ENCODE data around the gene FARSA. TPM values are rescaled to one million over a fixed set of nuclear protein-coding genes. Genes with fewer than 3 reads are reported as not detected.

Gene FARSA
- polyA plus RNA-seq, 2 of the 4 experiments (the other 2 are of a cell fraction) = 18.1 to 58.7 TPM

GRCh38 chr19:12947702-12948611 is 14.4 kb upstream of the FARSA start (continued):
- TF ChIP-seq PBX3 (IDR thresholded peaks at IDR 0.05) (no peak), TFCP2L1 (CRISPR knock-in tag; IDR thresholded peaks at IDR 0.05) (no peak), PHF8 (IDR thresholded peaks at IDR 0.05; ENCODE audit: borderline replicate concordance, low read depth) (no peak), CBX2 (IDR thresholded peaks at IDR 0.05; ENCODE audit: borderline replicate concordance, low read depth) (no peak)

- ChIA-PET POLR2A (interaction anchor here (0.6 to 0.9 kb wide), 2 partner anchors 9 to 10 kb away, joined by 3 read pairs; partner anchors contain the start of gene CALR), CTCF (interaction anchor here (1.3 to 2.7 kb wide), 2 partner anchors 18 to 147 kb away, joined by 3 to 10 read pairs; no protein-coding TSS in a partner anchor)
- no peak for TF ChIP-seq EP300 (IDR thresholded peaks at IDR 0.05)
- TF ChIP-seq ZFP36 (IDR thresholded peaks at IDR 0.05; ENCODE audit: borderline replicate concordance, partially characterized antibody) = no peak
- TF ChIP-seq TP53 (CRISPR knock-in tag; IDR thresholded peaks at IDR 0.05) = no peak
- TF ChIP-seq HOXB13 (CRISPR knock-in tag; IDR thresholded peaks at IDR 0.05; ENCODE audit: low read depth) = no peak
- TF ChIP-seq MAX (IDR thresholded peaks at IDR 0.05) = no peak
- TF ChIP-seq HDAC2 (IDR thresholded peaks at IDR 0.05) = no peak
- TF ChIP-seq GATA3 (IDR thresholded peaks at IDR 0.05; ENCODE audit: borderline replicate concordance) = no peak
- TF ChIP-seq RFX5 (IDR thresholded peaks at IDR 0.05) = no peak
- TF ChIP-seq FOXS1 (CRISPR knock-in tag; IDR thresholded peaks at IDR 0.05) = no peak
- TF ChIP-seq HMGXB4 (CRISPR knock-in tag; IDR thresholded peaks at IDR 0.05; ENCODE audit: borderline replicate concordance) = no peak
- no peak for TF ChIP-seq POLR2A (IDR thresholded peaks at IDR 0.05; ENCODE audit: low read length)
- TF ChIP-seq JUN (IDR thresholded peaks at IDR 0.05) = no peak
- TF ChIP-seq MYC (IDR thresholded peaks at IDR 0.05; ENCODE audit: borderline replicate concordance, low read length) = no peak
- TF ChIP-seq MAZ (IDR thresholded peaks at IDR 0.05; ENCODE audit: borderline replicate concordance, low read depth, low read length) = no peak
- ATAC-seq = no peak
- Histone ChIP-seq H3K4me2 (peak overlapping the region; percentile 97), H3K27ac (peak overlapping the region; percentile 98 to 100), H3K4me3 (peak overlapping the region; percentile 95), H3K9me3 (no peaks in the 10 kb centered on the region), H3K4me1 (peaks cover 13% of the 10 kb centered on the region; the same call in 2 of the 3 replicates)
- DNase-seq (ENCODE audit: low read depth in 1 of 2, low spot score in 1 of 2) = no peak
- no peak for FAIRE-seq
- WGBS (ENCODE audit: missing lambda C conversion rate) = 57% methylated on average over 14 of the region's 14 CpGs
Measured at GRCh38 chr19:12946731-12947496, 13.4 kb upstream of the FARSA start.

GRCh38 chr19:12946092-12946721 is 12.7 kb upstream of the FARSA start:
- Histone ChIP-seq H3K9me3 (no peaks in the 10 kb centered on the region), H3K4me3 (peak overlapping the region; percentile 95), H3K4me1 (peaks cover 13% of the 10 kb centered on the region; the same call in 2 of the 3 replicates), H3K27ac (peak overlapping the region; percentile 98 to 100), H3K4me2 (peak overlapping the region; percentile 97)
- peak; percentile 68 to 85 for ATAC-seq
- peak in 1 of 2 experiments; percentile 67 for DNase-seq (ENCODE audit: low read depth in 1 of 2, low spot score in 1 of 2)
- CTCF ChIA-PET = interaction anchor here (2.7 kb wide), 1 partner anchor 19 kb away, joined by 10 read pairs; no protein-coding TSS in a partner anchor
- WGBS (ENCODE audit: missing lambda C conversion rate) = under 1% methylated on average over 22 of the region's 40 CpGs
- POLR2A ChIA-PET = interaction anchor here (0.6 to 0.9 kb wide), 2 partner anchors 8 to 10 kb away, joined by 3 read pairs; partner anchors contain the start of gene CALR
- no peak for FAIRE-seq
- TF ChIP-seq SREBF2 (IDR thresholded peaks at IDR 0.05) (no peak), BCL3 (IDR thresholded peaks at IDR 0.05) (no peak), CHD2 (IDR thresholded peaks at IDR 0.05; ENCODE audit: low read length, partially characterized antibody) (peak; percentile 81), FOXS1 (CRISPR knock-in tag; IDR thresholded peaks at IDR 0.05) (no peak), FOSB (CRISPR knock-in tag; IDR thresholded peaks at IDR 0.05) (no peak), ELK1 (IDR thresholded peaks at IDR 0.05; ENCODE audit: low read depth, low read length) (no peak), HEYL (CRISPR knock-in tag; IDR thresholded peaks at IDR 0.05) (no peak), ZFP36 (IDR thresholded peaks at IDR 0.05; ENCODE audit: borderline replicate concordance, partially characterized antibody) (no peak), TP53 (CRISPR knock-in tag; IDR thresholded peaks at IDR 0.05) (no peak), KDM5A (IDR thresholded peaks at IDR 0.05) (no peak), MYC (IDR thresholded peaks at IDR 0.05; ENCODE audit: borderline replicate concordance, low read length) (no peak), HES2 (IDR thresholded peaks at IDR 0.05) (no peak)

Data from A549 (cell line).